ENCODE data around the gene C19orf67.
A peak's percentile ranks its signal among the peaks of the same experiment; 100 is the strongest.

C19orf67 gene

DNA sequence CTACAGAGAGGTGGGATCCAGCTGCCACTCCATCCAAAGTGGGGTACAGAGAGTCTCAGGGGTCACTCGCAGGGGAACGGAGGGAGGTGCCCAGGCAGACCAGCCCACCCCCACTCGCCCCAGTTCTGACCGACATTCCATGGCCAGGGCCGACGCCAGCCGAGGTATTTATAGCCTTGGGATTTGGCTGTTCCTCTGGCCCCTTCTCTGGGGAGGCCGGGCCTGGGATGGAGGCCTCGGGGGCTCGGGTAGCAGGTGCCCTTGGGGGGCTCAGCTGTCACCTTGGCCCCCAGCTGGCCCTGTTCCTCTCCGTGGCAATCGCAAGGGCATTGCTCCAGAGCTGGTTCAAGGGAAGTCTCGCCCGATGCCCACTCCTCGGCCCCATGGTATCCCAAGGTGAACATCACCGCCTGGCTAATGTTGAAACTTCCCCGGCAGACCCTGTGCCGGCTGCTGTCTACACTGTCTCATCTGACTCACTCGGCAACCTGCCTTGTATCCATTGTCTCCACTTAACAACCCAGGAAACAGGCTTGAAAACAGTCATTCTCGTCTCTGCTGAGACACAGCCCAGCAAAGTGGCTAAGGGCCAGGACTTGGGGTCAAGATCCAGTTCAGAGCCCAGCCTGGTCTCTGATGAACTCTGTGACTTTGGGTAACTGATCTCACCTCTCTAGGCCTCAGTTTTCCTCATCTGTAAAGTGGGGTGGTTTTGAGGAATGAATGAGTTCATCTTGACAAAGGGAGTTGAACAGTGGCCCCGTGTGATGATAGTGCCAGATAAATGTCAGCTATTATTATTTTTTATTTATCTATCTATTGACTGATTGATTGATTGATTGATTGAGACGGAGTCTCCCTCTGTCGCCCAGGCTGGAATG is 22.2 kb upstream of the C19orf67 start:
- no peak for DNase-seq (ENCODE audit: low spot score)

DNA sequence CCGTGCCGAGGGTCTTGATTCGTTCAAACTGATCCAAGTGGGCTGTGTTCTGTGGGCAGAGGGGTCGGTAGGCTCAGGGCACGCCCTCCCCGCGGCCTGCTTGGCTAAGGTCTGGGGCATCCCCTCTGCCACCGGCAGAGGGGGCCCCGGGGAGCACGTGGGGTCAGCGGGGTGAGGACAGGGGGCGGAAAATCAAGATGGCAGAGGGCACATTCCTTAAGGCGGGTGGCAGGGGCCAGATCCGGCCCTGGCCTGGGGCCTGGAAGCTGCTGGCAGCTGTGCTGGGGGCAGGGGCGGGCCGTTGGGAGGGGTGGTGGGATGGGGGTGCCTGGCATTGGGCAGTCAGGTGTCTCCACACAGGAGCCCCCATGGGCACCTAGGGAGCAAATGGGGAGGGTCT is 21.3 kb upstream of the C19orf67 start:
- no peak for DNase-seq (ENCODE audit: low spot score)

- DNase-seq (ENCODE audit: low spot score), result no peak
Measured at GRCh38 chr19:14105680-14106079, 20.1 kb upstream of the C19orf67 start.

DNA sequence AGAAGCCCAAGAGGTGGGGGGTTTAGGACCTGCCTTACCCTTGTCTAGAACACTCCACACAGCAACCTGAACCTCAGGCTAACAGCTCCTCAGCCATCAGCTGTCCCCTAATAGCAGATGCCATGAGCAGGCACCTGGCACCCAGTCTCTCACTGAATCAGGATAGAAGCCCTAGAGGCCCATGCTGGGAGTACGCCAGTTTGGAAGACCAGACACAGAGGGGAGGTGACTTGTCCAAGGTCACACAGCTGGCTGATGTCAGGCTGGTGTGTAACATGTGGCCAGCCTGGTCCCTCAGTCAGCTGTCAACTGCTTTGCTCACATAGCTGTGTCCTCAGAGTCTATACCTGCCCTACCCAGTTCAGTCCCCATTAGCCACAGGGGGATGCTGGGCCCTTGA is 17.7 kb upstream of the C19orf67 start:
- no peak for DNase-seq (ENCODE audit: low spot score)

DNA sequence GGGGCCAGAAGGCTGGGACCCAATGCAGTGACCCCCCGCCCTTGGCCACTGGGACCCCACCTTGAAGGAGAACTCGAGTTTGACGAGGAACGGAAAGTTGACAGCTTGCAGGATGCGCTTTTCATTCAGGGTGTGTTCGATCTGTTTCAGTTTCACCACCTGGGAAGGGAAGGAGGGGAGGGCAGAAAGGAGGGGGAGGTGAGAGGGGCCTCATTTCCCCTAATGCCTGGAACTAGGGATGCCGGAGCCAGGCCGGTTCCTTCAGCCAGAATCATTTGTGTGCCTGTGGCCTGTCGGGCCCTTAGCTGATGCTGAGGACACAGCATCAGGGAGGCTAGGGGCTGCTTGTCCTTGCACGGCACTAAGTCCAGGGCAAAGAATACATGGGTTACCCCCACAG is 17.2 kb upstream of the C19orf67 start:
- no peak for DNase-seq (ENCODE audit: low spot score)

DNA sequence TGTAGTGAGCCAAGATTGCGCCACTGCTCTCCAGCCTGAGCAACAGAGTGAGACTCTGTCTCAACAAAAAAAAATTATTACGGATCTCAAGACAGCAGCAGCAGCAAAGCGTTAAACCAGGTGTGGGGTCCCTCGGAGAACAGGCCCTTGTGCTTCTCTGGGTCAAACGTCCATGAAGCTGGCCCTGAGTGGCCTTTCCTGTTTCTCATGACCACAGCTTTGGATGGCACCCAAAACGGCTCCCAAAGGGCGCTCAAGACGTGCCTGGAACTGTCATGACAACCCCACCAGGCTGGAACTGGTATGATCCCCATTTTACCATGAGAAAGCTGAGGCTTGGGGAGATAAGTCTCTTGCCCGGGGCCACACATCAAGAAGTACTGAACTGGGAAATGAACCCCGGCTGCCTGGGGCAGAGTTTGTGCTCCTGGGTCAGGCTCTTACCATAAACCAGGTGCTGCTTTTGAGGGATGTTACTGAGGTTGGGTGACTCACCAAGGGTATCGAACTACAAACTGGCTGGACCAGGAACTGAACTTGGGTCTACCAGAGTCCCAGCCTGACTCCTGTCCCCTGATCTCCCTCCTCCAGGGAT is 16.6 kb upstream of the C19orf67 start:
- DNase-seq (ENCODE audit: low spot score), result no peak

GRCh38 chr19:14101003-14101545 is 15.5 kb upstream of the C19orf67 start:
- no peak for DNase-seq (ENCODE audit: low spot score)

DNA sequence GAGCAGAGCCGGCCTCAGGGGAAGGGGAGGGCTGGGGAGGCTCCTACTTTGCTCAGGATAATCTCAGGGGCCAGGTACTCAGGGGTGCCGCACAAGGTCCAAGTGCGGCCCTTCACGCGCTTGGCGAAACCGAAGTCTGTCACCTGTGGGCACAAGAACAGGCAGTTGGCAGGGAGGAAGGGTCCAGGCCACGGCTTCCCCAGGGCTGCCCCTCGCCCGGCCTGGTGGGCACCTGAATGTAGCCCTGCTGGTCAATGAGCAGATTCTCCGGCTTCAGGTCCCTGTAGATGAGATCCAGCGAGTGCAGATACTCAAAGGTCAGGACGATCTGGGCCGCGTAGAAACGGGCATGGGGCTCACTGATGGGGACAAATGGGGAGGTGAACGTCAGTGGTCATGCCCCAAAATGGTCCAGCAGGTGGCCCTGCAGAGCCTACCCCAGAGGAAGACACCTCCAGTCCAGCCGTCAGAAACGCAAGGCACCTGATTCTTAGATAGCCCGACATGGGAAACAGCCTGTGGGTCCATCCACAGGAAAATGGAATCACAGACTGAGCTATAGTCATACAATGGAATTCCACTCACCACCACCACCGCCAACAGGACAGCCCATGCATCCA is 12.1 kb upstream of the C19orf67 start:
- peak; percentile 26 for DNase-seq (ENCODE audit: low spot score)

DNA sequence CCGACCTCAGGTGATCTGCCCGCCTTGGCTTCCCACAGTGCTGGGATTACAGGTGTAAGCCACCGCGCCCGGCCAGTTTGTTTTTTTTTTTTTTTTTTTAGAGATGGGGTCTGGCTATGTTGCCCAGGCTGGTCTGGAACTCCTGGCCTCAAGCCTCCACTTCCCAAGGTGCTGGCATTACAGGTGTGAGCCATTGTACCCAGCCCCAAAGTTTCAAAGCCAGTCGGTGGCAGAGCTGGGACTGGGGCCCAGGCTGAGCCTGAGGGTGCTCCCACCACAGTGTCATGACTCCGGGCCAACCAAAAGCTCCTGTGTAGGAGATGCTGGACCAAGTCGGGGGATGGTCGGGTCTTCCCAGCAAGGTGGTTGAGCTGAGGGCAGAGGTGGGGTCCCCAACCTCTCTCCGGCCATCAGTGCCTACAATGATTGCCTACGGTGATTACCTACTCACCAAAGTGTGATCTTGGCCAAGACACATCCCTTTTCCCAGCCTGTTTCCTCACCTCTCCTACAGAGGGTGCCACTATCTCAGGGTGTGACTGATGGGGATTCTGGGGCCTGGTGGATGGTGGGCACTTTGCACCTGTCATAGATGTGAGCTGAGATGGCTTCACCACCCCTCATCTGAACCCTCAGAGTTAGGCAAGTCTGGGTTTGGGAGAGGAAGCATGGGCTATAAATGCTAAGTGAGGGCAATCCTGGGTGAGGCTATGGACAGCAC is 10.8 kb upstream of the C19orf67 start:
- DNase-seq (ENCODE audit: low spot score), result no peak

DNA sequence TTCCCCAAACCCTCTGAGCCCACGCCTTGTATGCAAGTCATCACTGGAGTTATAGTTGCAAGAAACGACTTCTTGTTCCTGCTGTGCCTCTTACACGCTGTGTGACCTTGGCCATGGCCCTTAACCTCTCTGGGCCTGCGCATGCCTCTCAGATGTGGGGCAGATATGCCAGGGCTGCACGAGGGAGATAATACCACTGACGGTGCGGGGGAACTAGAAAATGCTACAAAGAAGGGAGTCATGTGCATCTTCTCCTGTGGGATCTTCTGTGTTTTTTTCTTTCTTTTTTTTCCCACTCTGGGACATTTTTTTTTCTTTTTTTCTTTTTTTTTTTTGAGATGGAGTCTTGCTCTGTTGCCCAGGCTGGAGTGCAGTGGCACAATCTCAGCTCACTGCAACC is 9.3 kb upstream of the C19orf67 start:
- no peak for DNase-seq (ENCODE audit: low spot score)

GRCh38 chr19:14093117-14093823 is 7.7 kb upstream of the C19orf67 start:
- DNase-seq (ENCODE audit: low spot score), result no peak

- no peak for DNase-seq (ENCODE audit: low spot score)
Measured at GRCh38 chr19:14091813-14092462, 6.4 kb upstream of the C19orf67 start.

DNA sequence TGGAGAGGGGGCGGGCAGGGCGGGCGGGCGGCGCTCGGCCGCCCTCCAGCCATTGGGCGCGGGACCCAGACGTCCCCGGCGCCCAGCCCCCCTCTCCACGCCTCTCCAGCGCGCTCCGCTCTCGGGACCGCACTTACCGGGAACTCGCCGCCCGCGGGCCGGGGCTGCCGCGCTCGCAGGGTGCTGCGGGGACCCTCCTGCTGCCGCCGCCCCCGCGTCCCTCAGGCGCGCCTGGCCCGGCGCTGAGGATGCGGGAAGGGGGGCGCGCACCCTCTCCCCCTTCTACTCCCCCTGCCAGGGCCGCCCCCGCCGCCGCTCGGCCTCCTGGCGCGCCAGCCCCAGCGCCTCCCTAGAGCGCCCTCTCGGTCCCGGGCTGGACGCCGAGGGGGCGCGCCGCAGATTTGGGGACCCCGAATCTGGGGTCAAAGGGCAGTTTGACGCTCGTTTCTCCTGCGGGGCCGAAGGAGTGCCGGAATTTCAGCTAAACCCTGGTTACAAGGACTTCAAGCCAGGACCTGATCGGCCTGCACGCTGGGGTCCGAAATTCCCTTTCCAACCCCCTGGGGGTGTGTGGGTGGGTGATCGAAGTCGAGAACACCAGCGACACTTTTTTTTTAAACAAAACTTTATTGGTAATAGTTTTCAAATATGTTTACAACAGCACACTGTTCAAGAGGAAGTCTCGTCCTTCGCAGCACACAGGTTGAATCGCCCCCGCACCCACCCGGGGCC is 5.7 kb upstream of the C19orf67 start:
- peak; percentile 91 for DNase-seq (ENCODE audit: low spot score)

DNA sequence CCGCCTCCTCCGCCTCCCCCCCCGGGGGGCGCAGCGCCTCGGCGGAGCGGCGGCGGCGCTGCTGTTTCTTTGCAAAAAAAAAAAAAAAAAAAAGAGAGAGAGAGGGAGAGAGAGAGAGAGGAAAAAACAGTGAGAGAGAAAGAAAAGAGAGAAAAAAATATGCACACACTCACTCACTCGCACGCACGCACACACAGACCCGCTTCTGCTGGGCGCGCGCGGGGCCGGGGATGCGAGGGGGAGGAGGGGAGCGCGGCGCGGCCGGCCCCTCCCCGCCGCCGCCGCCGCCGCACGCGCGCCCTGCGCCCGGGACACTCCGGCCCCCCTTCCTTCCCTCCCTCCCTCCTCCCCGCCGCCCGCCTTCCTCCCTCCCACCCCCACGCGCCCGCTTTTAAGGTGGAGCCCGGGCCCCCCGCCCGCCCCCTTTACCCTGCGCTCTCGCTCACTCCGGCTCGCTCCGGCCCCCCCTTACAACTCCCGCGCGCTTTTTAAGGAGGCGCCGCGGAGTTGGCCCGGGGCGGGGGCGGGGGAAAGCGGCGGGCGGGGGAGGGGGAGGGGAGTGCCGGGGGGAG is 5.0 kb upstream of the C19orf67 start, which contains the start of gene SAMD1:
TSS of gene SAMD1 (minus strand) at position 243 of the 572 bp plus-strand sequence.
- peak; percentile 89 for DNase-seq (ENCODE audit: low spot score)

DNA sequence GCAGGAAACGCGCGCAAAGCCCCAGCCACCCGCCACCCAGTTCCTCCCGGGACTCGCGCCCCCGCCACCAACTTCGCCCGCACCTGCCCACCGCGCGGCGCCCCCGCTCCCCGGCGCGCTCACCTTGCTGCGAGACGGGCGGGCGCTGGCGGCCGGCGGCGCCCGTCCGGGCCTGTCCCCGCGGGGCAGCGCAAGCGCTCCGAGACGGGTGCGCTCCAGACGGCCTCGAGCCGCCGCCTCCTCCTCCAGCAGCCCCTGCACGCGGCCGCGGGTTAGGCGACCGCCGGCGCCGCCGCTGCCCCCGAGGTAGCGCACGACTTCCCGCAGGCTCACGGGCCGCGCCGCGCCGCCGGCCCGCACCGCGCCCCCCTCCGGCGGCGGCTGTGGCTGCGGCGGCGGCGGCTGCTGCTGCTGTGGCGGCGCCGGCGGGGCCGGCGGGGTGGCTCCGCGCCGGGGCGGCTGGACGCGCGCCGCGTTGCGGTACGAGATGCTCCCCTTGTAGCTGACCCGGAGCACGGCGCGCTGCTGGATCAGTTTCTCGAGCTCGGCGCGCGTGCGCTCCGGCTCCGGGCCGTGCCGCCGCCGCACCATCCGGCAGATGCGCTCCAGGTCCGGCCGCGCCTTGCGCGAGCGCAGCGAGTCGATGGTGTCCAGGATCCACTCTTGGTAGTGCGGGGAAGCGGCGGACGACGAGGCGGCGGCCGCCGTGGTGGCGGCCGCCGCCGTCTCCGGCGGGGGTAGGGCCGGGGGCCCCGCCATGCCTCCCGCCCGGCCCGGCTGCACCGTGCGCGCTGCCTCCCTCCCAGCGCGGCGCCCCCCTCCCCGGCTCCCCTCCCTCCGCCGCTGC is 4.3 kb upstream of the C19orf67 start:
- DNase-seq (ENCODE audit: low spot score), result peak; percentile 71

- DNase-seq (ENCODE audit: low spot score), result no peak
Measured at GRCh38 chr19:14089412-14089661, 3.8 kb upstream of the C19orf67 start.

- no peak for DNase-seq (ENCODE audit: low spot score)
Measured at GRCh38 chr19:14088634-14089411, 3.2 kb upstream of the C19orf67 start.

GRCh38 chr19:14086098-14086497 is 515 bp upstream of the C19orf67 start:
- no peak for DNase-seq (ENCODE audit: low spot score)

GRCh38 chr19:14082675-14082960 is 3.0 kb downstream of the C19orf67 start:
- DNase-seq (ENCODE audit: low spot score), result no peak
